CD4-positive, CD25-positive, alpha-beta regulatory T cell (primary cell): ENCODE results near the gene C2orf72. TPM values are rescaled to one million over a fixed set of nuclear protein-coding genes. Genes with fewer than 3 reads are reported as not detected.

Experiments used
- ATAC-seq, 2 donors: fragments of 150-1000 bp; cut with Tn5 transposase; one replicate each; pipeline ENCODE4 v1.10.0; 2021; ENCODE audit warnings: low read depth in 2 of 2, moderate number of reproducible peaks in 2 of 2, moderate library complexity in 1 of 2
- DNase-seq, 3 donors: peaks; one replicate each; pipeline versions ENCODE4 v3.0.0 to v3.0.0-alpha.2; 2012 to 2022; ENCODE audit warnings: mixed read lengths in 1 of 3
- H3K27ac ChIP-seq: one replicate; pipeline ENCODE4 v1.7.0; 2013; ENCODE audit warnings: mild to moderate bottlenecking, low read length; ENCODE audit not compliant: insufficient read depth, poor library complexity, severe bottlenecking
- H3K27me3 ChIP-seq: one replicate; pipeline ENCODE4 v1.7.0; 2013; ENCODE audit warnings: low read length; ENCODE audit not compliant: control insufficient read depth, insufficient read depth
- H3K36me3 ChIP-seq: one replicate; pipeline ENCODE4 v1.7.0; 2013; ENCODE audit warnings: mild to moderate bottlenecking, low read length, moderate library complexity; ENCODE audit not compliant: control insufficient read depth, insufficient read depth
- H3K4me1 ChIP-seq: 2 replicates; pipeline ENCODE4 v1.7.0; 2013; ENCODE audit warnings: mild to moderate bottlenecking, low read length; ENCODE audit not compliant: insufficient read depth, control insufficient read depth, poor library complexity, severe bottlenecking
- H3K4me3 ChIP-seq: one replicate; pipeline ENCODE4 v1.7.0; 2013; ENCODE audit warnings: low read depth, mild to moderate bottlenecking, low read length, moderate library complexity
- H3K9me3 ChIP-seq, 2 experiments: 1 replicate in 1 of 2; 2 replicates in 1 of 2; pipeline ENCODE4 v1.7.0; 2013; ENCODE audit warnings: low read length in 2 of 2, mild to moderate bottlenecking in 1 of 2, moderate library complexity in 1 of 2; ENCODE audit not compliant: control insufficient read depth in 2 of 2
- H3K27ac Mint-ChIP-seq, 3 donors: one replicate each; pipeline ENCODE4 v1.8.0; 2020 to 2022; ENCODE audit warnings: mild to moderate bottlenecking in 3 of 3, mixed read lengths in 3 of 3, moderate library complexity in 2 of 3
- H3K27me3 Mint-ChIP-seq: one replicate; pipeline ENCODE4 v1.8.0; 2022; ENCODE audit warnings: mild to moderate bottlenecking, mixed read lengths
- H3K36me3 Mint-ChIP-seq: one replicate; pipeline ENCODE4 v1.8.0; 2020; ENCODE audit warnings: mixed read lengths
- H3K4me1 Mint-ChIP-seq, 4 donors: one replicate each; pipeline ENCODE4 v1.8.0; 2020 to 2022; ENCODE audit warnings: mixed read lengths in 4 of 4, mild to moderate bottlenecking in 1 of 4
- H3K4me3 Mint-ChIP-seq, 4 donors: one replicate each; pipeline ENCODE4 v1.8.0; 2020 to 2022; ENCODE audit warnings: mild to moderate bottlenecking in 4 of 4, mixed read lengths in 4 of 4, moderate library complexity in 3 of 4
- H3K9me3 Mint-ChIP-seq, 7 donors: one replicate each; pipeline ENCODE4 v1.8.0; 2020 to 2022; ENCODE audit warnings: mixed read lengths in 7 of 7, mild to moderate bottlenecking in 3 of 7, moderate library complexity in 2 of 7
- polyA plus RNA-seq, 4 donors: library from polyadenylated mRNA; unstranded; fragments of 300-500 nt; fragmentation: Illumina TruSeq; gene quantifications; one replicate each; pipeline ENCODE4 v1.2.3, GENCODE V29; 2021
- total RNA-seq: library from RNA; stranded (reverse); gene quantifications from one replicate; pipeline ENCODE4 v1.2.3, GENCODE V29; 2022

The C2orf72 gene
- total and polyA plus RNA-seq, 5 donors from 2014 or later, result not detected

DNA sequence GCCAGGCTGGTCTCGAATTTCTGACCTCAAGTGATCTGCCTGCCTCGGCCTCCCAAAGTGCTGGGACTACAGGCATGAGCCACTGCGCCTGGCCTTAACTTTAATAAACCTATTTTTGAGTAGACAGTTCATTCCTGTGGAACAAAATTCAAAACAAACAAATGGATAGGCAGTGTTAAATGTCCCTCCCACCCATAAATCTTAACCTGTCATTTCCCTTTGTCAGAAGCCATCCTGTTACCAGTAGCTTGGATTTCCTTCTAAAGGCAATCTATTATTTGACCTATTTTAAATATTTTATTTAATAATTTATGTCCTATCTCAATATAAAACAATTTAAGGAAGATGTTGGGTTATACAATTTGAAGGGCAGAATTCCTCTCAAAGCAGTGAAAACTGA, 6.6 kb upstream of the C2orf72 start:
- Mint-ChIP-seq H3K27ac (no peak overlapping the region), H3K4me3 (no peak overlapping the region), H3K27me3 (peaks cover 71% of the 10 kb centered on the region), H3K9me3 (peaks cover 0 to 2% (median 0%) of the 10 kb centered on the region in 7 donors), H3K36me3 (no peaks in the 10 kb centered on the region), H3K4me1 (no peaks in the 10 kb centered on the region)
- no peaks in the 10 kb centered on the region for H3K9me3 ChIP-seq
- DNase-seq (no peak), ATAC-seq (no peak)
- H3K27me3 ChIP-seq, result peaks cover 5% of the 10 kb centered on the region
- no peaks in the 10 kb centered on the region for H3K4me1 ChIP-seq
- no peak overlapping the region for H3K27ac ChIP-seq
- H3K4me3 ChIP-seq, result no peak overlapping the region
- H3K36me3 ChIP-seq, result no peaks in the 10 kb centered on the region

DNA sequence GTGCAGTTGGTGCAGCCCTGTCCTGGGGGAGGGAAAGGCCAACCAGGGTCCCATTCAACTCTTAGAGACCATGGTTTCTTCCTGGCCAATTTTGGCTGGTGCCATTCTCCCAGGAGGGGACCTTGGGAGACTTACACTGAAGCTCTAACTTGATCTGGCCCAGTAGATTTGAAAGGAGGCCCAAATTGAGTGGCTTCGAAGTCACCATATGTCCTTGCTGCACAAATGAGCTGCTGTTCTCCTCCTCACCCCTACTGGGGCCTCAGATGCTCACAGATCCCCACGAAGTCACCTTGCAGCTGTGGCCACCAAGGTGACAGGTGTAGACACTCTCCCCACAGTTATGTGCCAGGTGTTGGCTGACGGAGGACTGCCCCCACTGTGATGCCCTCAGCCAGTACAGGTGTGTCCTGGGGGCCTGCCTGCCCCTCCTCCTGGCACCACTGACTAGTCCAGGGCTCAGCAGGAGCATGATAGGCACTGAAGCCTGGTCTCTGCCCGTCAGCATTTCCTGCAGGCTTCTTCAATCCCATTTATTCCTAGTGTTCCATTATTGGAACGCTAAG, 4.7 kb upstream of the C2orf72 start:
- Mint-ChIP-seq H3K36me3 (no peaks in the 10 kb centered on the region), H3K27ac (peak overlapping the region in 1 of 3 donors; percentile 45), H3K27me3 (peaks cover 69% of the 10 kb centered on the region), H3K9me3 (peaks cover 0 to 2% (median 0%) of the 10 kb centered on the region in 7 donors), H3K4me1 (peaks cover 0 to 5% (median 0%) of the 10 kb centered on the region in 4 donors), H3K4me3 (no peak overlapping the region)
- H3K36me3 ChIP-seq, result no peaks in the 10 kb centered on the region
- H3K9me3 ChIP-seq, result no peaks in the 10 kb centered on the region
- H3K27ac ChIP-seq, result no peak overlapping the region
- peaks cover 12% of the 10 kb centered on the region for H3K27me3 ChIP-seq
- DNase-seq, result no peak
- peaks cover 3% of the 10 kb centered on the region for H3K4me1 ChIP-seq
- H3K4me3 ChIP-seq, result no peak overlapping the region
- ATAC-seq, result no peak

DNA sequence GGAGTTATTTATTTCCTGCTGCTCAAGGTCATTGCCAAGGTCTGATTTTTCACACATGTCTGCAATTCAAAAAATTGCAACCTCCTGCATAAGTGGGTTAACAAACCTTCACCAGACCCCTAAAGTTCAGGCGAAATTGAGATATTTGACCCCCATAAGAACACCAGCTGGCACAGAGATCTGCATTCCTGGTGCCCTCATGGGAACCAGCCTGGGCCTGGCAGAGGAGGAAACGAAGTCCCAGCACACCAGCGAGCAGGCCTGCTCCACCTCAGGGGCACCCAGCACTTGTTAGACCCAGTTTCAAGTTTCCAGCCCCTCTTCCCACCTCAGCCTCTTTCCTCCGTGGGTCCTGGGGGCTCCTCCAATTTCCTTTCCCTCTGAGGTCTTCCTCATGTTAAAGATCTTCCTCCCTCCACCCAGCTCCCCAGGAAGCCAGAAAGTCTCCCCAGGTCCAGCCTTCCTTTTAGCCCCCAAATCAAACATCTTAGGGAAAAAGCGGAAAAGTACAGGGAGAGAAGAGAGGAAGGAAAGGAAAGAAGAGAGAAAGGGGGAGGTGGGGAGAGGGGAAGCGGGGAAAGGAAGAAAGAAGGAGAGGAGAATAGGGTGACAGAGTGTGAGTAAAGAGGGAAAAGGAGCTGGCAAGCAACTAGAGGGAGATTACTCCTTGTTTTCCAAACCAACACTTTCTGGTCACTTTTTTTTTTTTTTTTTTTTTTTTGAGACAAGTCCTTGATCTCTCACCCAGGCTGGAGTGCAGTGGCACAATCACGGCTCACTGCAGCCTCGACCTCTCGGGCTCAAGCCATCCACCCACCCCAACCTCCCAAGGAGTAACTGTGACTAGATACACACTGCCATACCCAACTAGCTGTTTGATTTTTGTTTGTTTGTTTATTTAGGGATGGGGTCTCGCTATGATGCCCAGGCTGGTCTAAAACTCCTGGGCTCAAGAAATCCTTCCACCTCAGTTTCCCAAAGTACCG, 3.9 kb upstream of the C2orf72 start:
- H3K27ac Mint-ChIP-seq, result peak overlapping the region in 1 of 3 donors; percentile 65
- H3K4me3 ChIP-seq, result no peak overlapping the region
- H3K4me3 Mint-ChIP-seq, result no peak overlapping the region
- H3K36me3 ChIP-seq, result no peaks in the 10 kb centered on the region
- no peaks in the 10 kb centered on the region for H3K36me3 Mint-ChIP-seq
- no peak overlapping the region for H3K27ac ChIP-seq
- H3K4me1 ChIP-seq, result peaks cover 3% of the 10 kb centered on the region
- peaks cover 69% of the 10 kb centered on the region for H3K27me3 Mint-ChIP-seq
- peaks cover 12% of the 10 kb centered on the region for H3K27me3 ChIP-seq
- ATAC-seq (no peak), DNase-seq (no peak)
- H3K9me3 Mint-ChIP-seq, result peaks cover 0 to 2% (median 0%) of the 10 kb centered on the region in 7 donors
- peaks cover 0 to 8% (median 0%) of the 10 kb centered on the region in 4 donors for H3K4me1 Mint-ChIP-seq
- H3K9me3 ChIP-seq, result no peaks in the 10 kb centered on the region

DNA sequence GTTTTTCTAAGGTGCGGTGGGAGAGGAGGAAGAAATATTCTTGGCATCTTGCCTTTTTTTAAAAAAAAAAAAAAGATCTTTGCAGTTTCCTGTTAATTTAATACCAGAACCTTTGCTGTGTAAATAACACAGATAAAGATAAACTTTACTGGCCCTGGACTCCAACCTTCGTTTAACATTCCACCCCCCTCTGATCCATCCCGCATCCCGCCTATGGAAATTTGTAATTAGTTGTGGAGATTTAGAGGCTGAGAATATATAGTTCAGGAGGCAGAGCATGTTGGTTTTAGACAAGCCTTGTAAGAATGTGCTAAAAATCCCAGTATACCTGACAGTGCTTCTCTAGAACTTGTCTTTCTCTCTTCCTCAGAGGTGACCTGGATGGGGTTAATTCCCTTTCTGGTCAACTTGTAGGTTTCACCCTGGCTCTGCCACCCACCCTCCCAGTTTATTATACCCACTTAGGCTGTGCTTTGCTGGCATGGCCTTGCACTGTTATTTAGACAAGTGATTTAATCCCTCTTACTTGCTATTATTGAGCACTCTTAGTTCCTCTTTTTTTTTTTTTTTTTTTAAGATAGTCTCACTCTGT, 2.9 kb upstream of the C2orf72 start:
- peaks cover 3% of the 10 kb centered on the region for H3K4me1 ChIP-seq
- no peak for DNase-seq
- Mint-ChIP-seq H3K4me3 (no peak overlapping the region), H3K27me3 (peaks cover 78% of the 10 kb centered on the region), H3K4me1 (peaks cover 0 to 11% (median 0%) of the 10 kb centered on the region in 4 donors), H3K9me3 (peaks cover 0 to 2% (median 0%) of the 10 kb centered on the region in 7 donors), H3K36me3 (no peaks in the 10 kb centered on the region), H3K27ac (no peak overlapping the region)
- no peak overlapping the region for H3K4me3 ChIP-seq
- H3K9me3 ChIP-seq, result no peaks in the 10 kb centered on the region
- peaks cover 16% of the 10 kb centered on the region for H3K27me3 ChIP-seq
- no peaks in the 10 kb centered on the region for H3K36me3 ChIP-seq
- H3K27ac ChIP-seq, result no peak overlapping the region
- ATAC-seq, result no peak

DNA sequence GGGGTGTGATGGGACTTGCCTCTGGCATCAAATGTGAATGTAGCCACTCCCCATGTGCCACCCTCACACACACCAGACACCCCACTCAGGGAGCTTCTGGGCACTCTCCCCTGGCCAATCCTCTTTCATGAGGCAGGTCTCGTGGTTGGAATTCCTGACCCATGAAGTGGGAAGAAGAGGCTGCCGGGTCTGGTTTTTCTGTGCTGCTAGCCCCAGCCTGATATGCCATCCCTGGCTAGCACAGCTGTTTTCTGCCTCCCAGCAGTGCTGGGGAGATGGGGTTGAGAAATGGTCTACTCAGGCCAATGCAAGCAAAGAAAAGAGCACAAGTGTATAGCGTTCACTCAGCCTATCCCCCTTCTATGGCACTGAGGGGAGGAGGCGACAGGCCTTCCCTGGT, 1.2 kb upstream of the C2orf72 start:
- no peak overlapping the region for H3K27ac ChIP-seq
- no peak overlapping the region for H3K4me3 ChIP-seq
- Mint-ChIP-seq H3K36me3 (no peaks in the 10 kb centered on the region), H3K4me1 (peaks cover 0 to 11% (median 0%) of the 10 kb centered on the region in 4 donors), H3K27me3 (peaks cover 87% of the 10 kb centered on the region), H3K9me3 (peaks cover 0 to 2% (median 0%) of the 10 kb centered on the region in 7 donors), H3K27ac (no peak overlapping the region), H3K4me3 (no peak overlapping the region)
- ATAC-seq (no peak), DNase-seq (no peak)
- H3K9me3 ChIP-seq, result no peaks in the 10 kb centered on the region
- H3K27me3 ChIP-seq, result peaks cover 32% of the 10 kb centered on the region
- peaks cover 3% of the 10 kb centered on the region for H3K4me1 ChIP-seq
- H3K36me3 ChIP-seq, result no peaks in the 10 kb centered on the region

DNA sequence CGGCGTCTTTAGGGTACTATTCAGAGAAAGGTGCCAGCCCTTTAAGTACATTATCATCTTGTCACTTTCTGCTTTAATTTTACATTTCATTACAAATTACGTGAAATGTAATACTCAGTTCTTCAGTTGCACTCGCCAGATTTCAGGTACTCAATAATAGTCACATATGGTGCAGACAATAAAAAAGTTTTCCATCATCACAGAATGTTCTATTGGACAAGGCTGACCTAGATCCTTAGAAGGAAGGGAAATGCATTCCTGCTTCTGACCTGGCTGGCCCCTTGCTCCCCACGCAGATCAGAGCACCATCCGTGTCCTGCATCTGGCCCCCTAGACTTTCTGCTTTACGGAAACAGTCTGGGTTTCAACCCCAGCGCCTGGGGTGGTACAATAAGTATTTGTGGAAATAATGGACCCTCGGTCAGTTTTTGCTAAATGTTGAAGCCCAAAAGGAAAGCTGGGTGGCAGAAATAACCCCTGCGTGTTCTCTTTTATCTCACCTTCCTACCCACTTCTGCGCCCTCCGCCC, 681 bp upstream of the C2orf72 start:
- Histone ChIP-seq H3K27me3 (peaks cover 37% of the 10 kb centered on the region), H3K36me3 (no peaks in the 10 kb centered on the region)

DNA sequence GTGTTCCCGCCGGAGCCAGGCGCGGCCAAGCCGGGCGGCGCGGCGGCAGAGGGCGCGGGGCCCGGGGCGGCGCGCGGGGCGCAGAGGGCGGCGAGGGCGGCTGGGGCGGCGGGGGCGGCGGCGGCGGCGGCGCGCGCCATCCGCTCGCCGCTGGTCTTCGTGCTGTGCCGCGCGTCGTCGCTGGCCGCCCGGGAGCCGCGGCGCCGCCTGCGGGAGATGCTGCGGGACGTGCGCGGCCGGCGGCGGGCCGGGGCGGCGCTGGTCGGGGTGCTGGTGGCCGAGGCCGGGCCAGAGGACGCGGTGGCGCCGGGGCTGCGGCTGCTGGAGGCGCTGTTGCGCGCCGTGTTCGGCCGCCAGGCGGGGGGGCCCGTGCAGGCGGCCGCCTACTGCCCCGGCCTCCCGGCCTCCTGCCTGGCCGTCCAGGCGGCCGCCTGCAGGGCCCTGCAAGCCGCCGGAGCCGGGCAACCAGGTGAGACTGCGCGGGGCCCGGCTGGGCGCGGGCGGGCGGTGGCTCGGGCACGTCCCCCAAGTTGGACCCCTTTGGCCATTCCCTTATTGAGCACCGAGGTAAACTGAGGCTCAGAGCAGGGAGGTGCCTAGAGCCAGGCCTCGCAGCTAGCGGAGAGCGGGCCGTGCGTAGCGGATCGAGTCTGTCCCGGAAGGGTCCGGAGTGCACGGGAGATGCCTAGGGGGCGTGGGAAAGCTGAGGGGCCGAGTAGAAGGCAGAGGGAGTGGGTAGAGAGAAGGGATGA, 584 bp downstream of the C2orf72 start:
- H3K27me3 Mint-ChIP-seq, result peaks cover 84% of the 10 kb centered on the region
- peaks cover 3% of the 10 kb centered on the region for H3K4me1 ChIP-seq
- DNase-seq (no peak), ATAC-seq (peak; percentile 16 to 34)
- H3K27ac ChIP-seq, result no peak overlapping the region
- no peak overlapping the region for H3K27ac Mint-ChIP-seq
- no peaks in the 10 kb centered on the region for H3K9me3 ChIP-seq
- H3K36me3 Mint-ChIP-seq, result no peaks in the 10 kb centered on the region
- H3K9me3 Mint-ChIP-seq, result peaks cover 0 to 2% (median 0%) of the 10 kb centered on the region in 7 donors
- peaks cover 0 to 11% (median 0%) of the 10 kb centered on the region in 4 donors for H3K4me1 Mint-ChIP-seq
- H3K4me3 ChIP-seq, result no peak overlapping the region
- H3K36me3 ChIP-seq, result no peaks in the 10 kb centered on the region
- H3K4me3 Mint-ChIP-seq, result peak overlapping the region in 1 of 4 donors; percentile 53
- H3K27me3 ChIP-seq, result peaks cover 40% of the 10 kb centered on the region

More for the DNA sequence above, 681 bp upstream of the C2orf72 start:
- Histone ChIP-seq H3K27ac (no peak overlapping the region), H3K9me3 (no peaks in the 10 kb centered on the region), H3K4me3 (no peak overlapping the region), H3K4me1 (peaks cover 3% of the 10 kb centered on the region)
- no peak overlapping the region for H3K27ac Mint-ChIP-seq
- no peaks in the 10 kb centered on the region for H3K36me3 Mint-ChIP-seq
- DNase-seq (no peak), ATAC-seq (no peak)
- peaks cover 85% of the 10 kb centered on the region for H3K27me3 Mint-ChIP-seq
- peaks cover 0 to 11% (median 0%) of the 10 kb centered on the region in 4 donors for H3K4me1 Mint-ChIP-seq
- peaks cover 0 to 2% (median 0%) of the 10 kb centered on the region in 7 donors for H3K9me3 Mint-ChIP-seq
- peak overlapping the region in 3 of 4 donors; percentile 1 to 59 (median 16) for H3K4me3 Mint-ChIP-seq
